ENCODE measurements around the gene DECR2. TPM values are rescaled to one million over a fixed set of nuclear protein-coding genes. Genes with fewer than 3 reads are reported as not detected.

Gene DECR2
- total and polyA plus RNA-seq, 2 of the 13 experiments (the other 11 are each of a cell fraction or from before 2014, with no cell fraction given), result 36.3 to 44.6 TPM

DNA sequence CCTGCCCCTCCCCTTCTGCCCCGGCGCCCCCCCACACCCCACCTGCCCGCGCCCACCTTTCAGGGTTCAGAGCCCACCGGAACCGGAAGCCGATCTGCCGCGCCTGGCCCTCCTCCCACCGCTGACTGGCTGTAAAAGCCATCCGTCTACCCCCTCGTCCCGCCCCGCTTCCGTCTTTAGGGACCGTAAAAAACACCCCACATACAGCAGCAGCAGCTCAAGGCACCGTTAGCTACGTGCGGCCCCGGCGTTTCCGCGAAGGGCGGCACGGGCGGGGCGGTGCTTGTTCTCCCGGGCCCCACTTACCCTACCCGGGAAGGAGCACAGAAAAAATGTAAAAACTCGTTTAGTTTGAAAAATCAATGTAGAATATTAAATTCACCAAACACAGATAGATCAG is 31.2 kb upstream of the DECR2 start, which contains the start of gene MRPL28 (continued):
- TF ChIP-seq, protein P1, sequence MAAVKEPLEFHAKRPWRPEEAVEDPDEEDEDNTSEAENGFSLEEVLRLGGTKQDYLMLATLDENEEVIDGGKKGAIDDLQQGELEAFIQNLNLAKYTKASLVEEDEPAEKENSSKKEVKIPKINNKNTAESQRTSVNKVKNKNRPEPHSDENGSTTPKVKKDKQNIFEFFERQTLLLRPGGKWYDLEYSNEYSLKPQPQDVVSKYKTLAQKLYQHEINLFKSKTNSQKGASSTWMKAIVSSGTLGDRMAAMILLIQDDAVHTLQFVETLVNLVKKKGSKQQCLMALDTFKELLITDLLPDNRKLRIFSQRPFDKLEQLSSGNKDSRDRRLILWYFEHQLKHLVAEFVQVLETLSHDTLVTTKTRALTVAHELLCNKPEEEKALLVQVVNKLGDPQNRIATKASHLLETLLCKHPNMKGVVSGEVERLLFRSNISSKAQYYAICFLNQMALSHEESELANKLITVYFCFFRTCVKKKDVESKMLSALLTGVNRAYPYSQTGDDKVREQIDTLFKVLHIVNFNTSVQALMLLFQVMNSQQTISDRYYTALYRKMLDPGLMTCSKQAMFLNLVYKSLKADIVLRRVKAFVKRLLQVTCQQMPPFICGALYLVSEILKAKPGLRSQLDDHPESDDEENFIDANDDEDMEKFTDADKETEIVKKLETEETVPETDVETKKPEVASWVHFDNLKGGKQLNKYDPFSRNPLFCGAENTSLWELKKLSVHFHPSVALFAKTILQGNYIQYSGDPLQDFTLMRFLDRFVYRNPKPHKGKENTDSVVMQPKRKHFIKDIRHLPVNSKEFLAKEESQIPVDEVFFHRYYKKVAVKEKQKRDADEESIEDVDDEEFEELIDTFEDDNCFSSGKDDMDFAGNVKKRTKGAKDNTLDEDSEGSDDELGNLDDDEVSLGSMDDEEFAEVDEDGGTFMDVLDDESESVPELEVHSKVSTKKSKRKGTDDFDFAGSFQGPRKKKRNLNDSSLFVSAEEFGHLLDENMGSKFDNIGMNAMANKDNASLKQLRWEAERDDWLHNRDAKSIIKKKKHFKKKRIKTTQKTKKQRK (IDR thresholded peaks at IDR 0.05; ENCODE audit: low read length), result no peak
- TF ChIP-seq, protein P2, sequence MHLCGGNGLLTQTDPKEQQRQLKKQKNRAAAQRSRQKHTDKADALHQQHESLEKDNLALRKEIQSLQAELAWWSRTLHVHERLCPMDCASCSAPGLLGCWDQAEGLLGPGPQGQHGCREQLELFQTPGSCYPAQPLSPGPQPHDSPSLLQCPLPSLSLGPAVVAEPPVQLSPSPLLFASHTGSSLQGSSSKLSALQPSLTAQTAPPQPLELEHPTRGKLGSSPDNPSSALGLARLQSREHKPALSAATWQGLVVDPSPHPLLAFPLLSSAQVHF (CRISPR knock-in tag; IDR thresholded peaks at IDR 0.05), result no peak
- TF ChIP-seq PAWR (CRISPR knock-in tag; IDR thresholded peaks at IDR 0.05; ENCODE audit: borderline replicate concordance), result no peak
- no peak for TF ChIP-seq CBFB (CRISPR knock-in tag; IDR thresholded peaks at IDR 0.05)
- no peak for TF ChIP-seq MED8 (CRISPR knock-in tag; IDR thresholded peaks at IDR 0.05; ENCODE audit: insufficient replicate concordance)
- TF ChIP-seq, protein P3, sequence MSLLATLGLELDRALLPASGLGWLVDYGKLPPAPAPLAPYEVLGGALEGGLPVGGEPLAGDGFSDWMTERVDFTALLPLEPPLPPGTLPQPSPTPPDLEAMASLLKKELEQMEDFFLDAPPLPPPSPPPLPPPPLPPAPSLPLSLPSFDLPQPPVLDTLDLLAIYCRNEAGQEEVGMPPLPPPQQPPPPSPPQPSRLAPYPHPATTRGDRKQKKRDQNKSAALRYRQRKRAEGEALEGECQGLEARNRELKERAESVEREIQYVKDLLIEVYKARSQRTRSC (CRISPR knock-in tag; IDR thresholded peaks at IDR 0.05; ENCODE audit: low read depth), result no peak
- TF ChIP-seq, protein P4, sequence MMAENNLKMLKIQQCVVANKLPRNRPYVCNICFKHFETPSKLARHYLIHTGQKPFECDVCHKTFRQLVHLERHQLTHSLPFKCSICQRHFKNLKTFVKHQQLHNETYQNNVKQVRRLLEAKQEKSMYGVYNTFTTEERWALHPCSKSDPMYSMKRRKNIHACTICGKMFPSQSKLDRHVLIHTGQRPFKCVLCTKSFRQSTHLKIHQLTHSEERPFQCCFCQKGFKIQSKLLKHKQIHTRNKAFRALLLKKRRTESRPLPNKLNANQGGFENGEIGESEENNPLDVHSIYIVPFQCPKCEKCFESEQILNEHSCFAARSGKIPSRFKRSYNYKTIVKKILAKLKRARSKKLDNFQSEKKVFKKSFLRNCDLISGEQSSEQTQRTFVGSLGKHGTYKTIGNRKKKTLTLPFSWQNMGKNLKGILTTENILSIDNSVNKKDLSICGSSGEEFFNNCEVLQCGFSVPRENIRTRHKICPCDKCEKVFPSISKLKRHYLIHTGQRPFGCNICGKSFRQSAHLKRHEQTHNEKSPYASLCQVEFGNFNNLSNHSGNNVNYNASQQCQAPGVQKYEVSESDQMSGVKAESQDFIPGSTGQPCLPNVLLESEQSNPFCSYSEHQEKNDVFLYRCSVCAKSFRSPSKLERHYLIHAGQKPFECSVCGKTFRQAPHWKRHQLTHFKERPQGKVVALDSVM (CRISPR knock-in tag; IDR thresholded peaks at IDR 0.05), result no peak
- TF ChIP-seq ZNF383 (CRISPR knock-in tag; IDR thresholded peaks at IDR 0.05; ENCODE audit: borderline replicate concordance), result no peak
- no peak for TF ChIP-seq ZNF616 (CRISPR knock-in tag; IDR thresholded peaks at IDR 0.05; ENCODE audit: low read depth)
- TF ChIP-seq NAIF1 (CRISPR knock-in tag; IDR thresholded peaks at IDR 0.05; ENCODE audit: borderline replicate concordance), result no peak
- TF ChIP-seq ZNF274 (CRISPR knock-in tag; IDR thresholded peaks at IDR 0.05), result no peak
- no peak for TF ChIP-seq MXD4 (CRISPR knock-in tag; IDR thresholded peaks at IDR 0.05)
- TF ChIP-seq ZNF160 (CRISPR knock-in tag; IDR thresholded peaks at IDR 0.05), result no peak
- no peak for TF ChIP-seq ZNF570 (CRISPR knock-in tag; IDR thresholded peaks at IDR 0.05; ENCODE audit: borderline replicate concordance)
- TF ChIP-seq, protein P5, sequence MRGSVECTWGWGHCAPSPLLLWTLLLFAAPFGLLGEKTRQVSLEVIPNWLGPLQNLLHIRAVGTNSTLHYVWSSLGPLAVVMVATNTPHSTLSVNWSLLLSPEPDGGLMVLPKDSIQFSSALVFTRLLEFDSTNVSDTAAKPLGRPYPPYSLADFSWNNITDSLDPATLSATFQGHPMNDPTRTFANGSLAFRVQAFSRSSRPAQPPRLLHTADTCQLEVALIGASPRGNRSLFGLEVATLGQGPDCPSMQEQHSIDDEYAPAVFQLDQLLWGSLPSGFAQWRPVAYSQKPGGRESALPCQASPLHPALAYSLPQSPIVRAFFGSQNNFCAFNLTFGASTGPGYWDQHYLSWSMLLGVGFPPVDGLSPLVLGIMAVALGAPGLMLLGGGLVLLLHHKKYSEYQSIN (CRISPR knock-in tag; IDR thresholded peaks at IDR 0.05; ENCODE audit: borderline replicate concordance), result no peak
- no peak for TF ChIP-seq ZNF12 (CRISPR knock-in tag; IDR thresholded peaks at IDR 0.05)
- TF ChIP-seq, protein P6, sequence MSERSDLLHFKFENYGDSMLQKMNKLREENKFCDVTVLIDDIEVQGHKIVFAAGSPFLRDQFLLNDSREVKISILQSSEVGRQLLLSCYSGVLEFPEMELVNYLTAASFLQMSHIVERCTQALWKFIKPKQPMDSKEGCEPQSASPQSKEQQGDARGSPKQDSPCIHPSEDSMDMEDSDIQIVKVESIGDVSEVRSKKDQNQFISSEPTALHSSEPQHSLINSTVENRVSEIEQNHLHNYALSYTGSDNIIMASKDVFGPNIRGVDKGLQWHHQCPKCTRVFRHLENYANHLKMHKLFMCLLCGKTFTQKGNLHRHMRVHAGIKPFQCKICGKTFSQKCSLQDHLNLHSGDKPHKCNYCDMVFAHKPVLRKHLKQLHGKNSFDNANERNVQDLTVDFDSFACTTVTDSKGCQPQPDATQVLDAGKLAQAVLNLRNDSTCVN (CRISPR knock-in tag; IDR thresholded peaks at IDR 0.05; ENCODE audit: borderline replicate concordance), result no peak
- 0 out of 2 replicates have a peak, but pooled peaks have one; percentile 9 for TF ChIP-seq ISL2 (CRISPR knock-in tag; IDR thresholded peaks at IDR 0.05)
- no peak for TF ChIP-seq RFX3 (CRISPR knock-in tag; IDR thresholded peaks at IDR 0.05)
- no peak for TF ChIP-seq NCOA5 (CRISPR knock-in tag; IDR thresholded peaks at IDR 0.05)
- TF ChIP-seq ZNF850 (CRISPR knock-in tag; conservative IDR thresholded peaks at IDR 0.05), result no peak
- TF ChIP-seq ZNF543 (CRISPR knock-in tag; IDR thresholded peaks at IDR 0.05), result no peak

All from HepG2 (cell line).